Common myeloid progenitor, CD34-positive (primary cell): Measurements from ENCODE around the gene ZSWIM9.
"Not testable (repeated sequence)": the region's sequence is repeated elsewhere in the genome, so short reads cannot be mapped to it uniquely, and the experiment has no call there.

Experiments used
- CTCF ChIA-PET: fragments of 350-600 bp; sonication (Branson Sonifier 250); formaldehyde crosslinking; loops from one replicate; lab custom pipeline; 2021; ENCODE audit warnings: antibody characterized with exemption; lab: Charles Lee
- POLR2A ChIA-PET: fragments of 350-600 bp; sonication (Branson Sonifier 250); formaldehyde crosslinking; loops from one replicate; lab custom pipeline; 2021; ENCODE audit warnings: antibody characterized with exemption; lab: Charles Lee
- DNase-seq, 3 donors: peaks; one replicate each; pipeline versions ENCODE4 v3.0.0 to v3.0.0-alpha.2; 2013
- H3K27ac ChIP-seq, 2 experiments: 1 replicate in 1 of 2; 2 replicates in 1 of 2; pipeline ENCODE4 v1.7.0; 2013; ENCODE audit warnings: inconsistent platforms in 2 of 2, low read length in 2 of 2, mild to moderate bottlenecking in 2 of 2, low read depth in 1 of 2, moderate library complexity in 1 of 2; ENCODE audit not compliant: severe bottlenecking in 2 of 2, insufficient read depth in 1 of 2, poor library complexity in 1 of 2
- H3K27me3 ChIP-seq, 5 experiments: replicated peaks in 2 of 5; 1 replicate in 3 of 5; 2 replicates in 2 of 5; pipeline versions ENCODE4 v1.6.1 to v1.7.0; 2013; ENCODE audit warnings: low read length in 4 of 5, mild to moderate bottlenecking in 2 of 5, moderate library complexity in 2 of 5, inconsistent platforms in 1 of 5; ENCODE audit not compliant: insufficient read depth in 5 of 5, control insufficient read depth in 4 of 5
- H3K36me3 ChIP-seq, 4 experiments: 1 replicate in 2 of 4; 2 replicates in 2 of 4; pipeline versions ENCODE4 v1.6.1 to v1.7.0; 2013; ENCODE audit warnings: low read length in 3 of 4, control low read depth in 1 of 4, mild to moderate bottlenecking in 1 of 4; ENCODE audit not compliant: control insufficient read depth in 4 of 4, insufficient read depth in 4 of 4
- H3K4me1 ChIP-seq, 4 experiments: 1 replicate in 3 of 4; 2 replicates in 1 of 4; pipeline versions ENCODE4 v1.6.1 to v1.7.1; 2013; ENCODE audit warnings: low read length in 3 of 4, mild to moderate bottlenecking in 3 of 4, control low read depth in 1 of 4, inconsistent platforms in 1 of 4, moderate library complexity in 1 of 4; ENCODE audit not compliant: control insufficient read depth in 4 of 4, insufficient read depth in 4 of 4; ENCODE audit errors: control extremely low read depth in 1 of 4
- H3K4me3 ChIP-seq, 7 experiments: 1 replicate in 4 of 7; 2 replicates in 3 of 7; pipeline versions ENCODE4 v1.5.1 to v1.7.0; 2013; ENCODE audit warnings: mild to moderate bottlenecking in 7 of 7, low read length in 6 of 7, moderate library complexity in 6 of 7, inconsistent platforms in 2 of 7, low read depth in 2 of 7, control low read depth in 1 of 7; ENCODE audit not compliant: insufficient read depth in 4 of 7, control insufficient read depth in 1 of 7; ENCODE audit errors: extremely low read depth in 1 of 7
- H3K9me3 ChIP-seq, 5 experiments: 1 replicate in 4 of 5; 2 replicates in 1 of 5; pipeline versions ENCODE4 v1.6.1 to v1.7.1; 2013; ENCODE audit warnings: low read length in 4 of 5, mild to moderate bottlenecking in 2 of 5, inconsistent platforms in 1 of 5, low read depth in 1 of 5, moderate library complexity in 1 of 5; ENCODE audit not compliant: control insufficient read depth in 4 of 5, insufficient read depth in 2 of 5; ENCODE audit errors: control extremely low read depth in 1 of 5
- WGBS: methylation state at CpG from one replicate; pipeline ENCODE4 v1.1.5; 2013; ENCODE audit not compliant: insufficient coverage; 5-methylcytosine and 5-hydroxymethylcytosine counted together

The ZSWIM9 gene

DNA sequence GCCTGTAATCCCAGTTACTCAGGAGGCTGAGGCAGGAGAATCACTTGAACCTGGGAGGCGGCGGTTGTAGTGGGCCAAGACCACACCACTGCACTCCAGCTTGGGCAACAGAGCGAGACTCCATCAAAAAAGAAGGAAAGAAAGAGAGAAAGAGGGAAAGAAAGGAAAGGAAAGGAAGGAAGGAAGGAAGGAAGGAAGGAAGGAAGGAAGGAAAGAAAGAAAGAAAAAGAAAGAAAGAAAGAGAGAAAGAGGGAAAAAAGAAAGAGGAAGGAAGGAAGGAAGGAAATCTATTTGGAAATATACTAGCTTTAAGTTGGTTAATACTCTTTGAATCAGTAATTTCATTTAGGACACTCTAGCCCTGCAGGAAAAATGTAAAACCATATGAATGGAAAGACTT is 50.3 kb downstream of the ZSWIM9 start:
- H3K4me3 ChIP-seq, DNase-seq, POLR2A ChIA-PET, H3K27me3 ChIP-seq, H3K4me1 ChIP-seq, H3K9me3 ChIP-seq, CTCF ChIA-PET, H3K27ac ChIP-seq: not testable (repeated sequence)
- WGBS = no CpG with 5 or more reads among the region's 3 CpGs
- peaks cover 23 to 79% (median 44%) of the 10 kb centered on the region in 4 experiments for H3K36me3 ChIP-seq

DNA sequence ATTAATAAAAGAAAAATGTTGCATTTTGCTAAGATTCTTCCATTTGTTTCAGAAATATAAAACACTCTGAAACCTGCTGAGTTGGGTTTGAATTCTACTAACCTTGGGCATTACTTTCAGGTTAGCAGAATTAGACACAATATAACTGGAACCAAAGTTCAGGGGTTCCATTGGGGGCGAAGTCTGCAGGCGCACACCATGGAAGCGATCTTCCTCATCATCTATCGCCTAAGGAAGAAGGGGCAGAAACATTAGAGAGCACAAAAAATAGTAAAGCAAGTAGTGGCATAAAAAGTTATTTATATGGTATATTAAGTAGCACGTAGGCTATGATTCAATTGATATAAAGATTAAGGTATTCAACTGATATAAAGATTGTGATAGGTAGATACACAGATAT is 51.1 kb downstream of the ZSWIM9 start:
- no peak for DNase-seq
- WGBS = 100% methylated on average over 1 of the region's 5 CpGs

DNA sequence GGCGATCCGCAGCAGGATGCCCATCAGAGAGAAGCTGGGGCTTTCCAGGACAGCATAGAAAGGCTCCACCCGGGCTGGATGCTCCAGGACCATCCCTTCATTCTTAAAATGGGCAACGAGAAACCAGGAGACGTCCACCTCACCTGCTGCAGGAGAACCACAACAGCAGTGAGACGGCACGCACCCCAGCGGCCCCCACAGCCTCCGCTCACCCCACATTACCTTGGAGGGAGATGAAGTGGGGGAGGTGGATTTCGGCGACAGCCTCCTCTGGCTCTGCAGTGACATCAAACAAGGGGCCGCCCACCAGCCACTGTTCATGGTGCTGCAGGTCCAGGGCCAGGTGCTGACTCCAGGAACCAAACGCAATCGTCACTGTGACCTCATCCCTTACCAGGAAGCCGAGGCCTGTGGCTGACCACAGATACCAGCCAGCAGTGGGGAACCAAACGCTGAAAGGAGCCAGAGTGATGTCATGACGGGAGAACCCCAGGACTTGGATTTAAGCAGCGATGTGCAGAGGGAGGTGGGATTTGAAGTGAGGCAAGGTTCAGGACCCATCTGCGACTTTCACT is 60.2 kb downstream of the ZSWIM9 start:
- H3K27ac ChIP-seq = no peak overlapping the region
- H3K4me1 ChIP-seq = no peaks in the 10 kb centered on the region
- H3K27me3 ChIP-seq = no peaks in the 10 kb centered on the region
- no peak overlapping the region for H3K4me3 ChIP-seq
- DNase-seq = peak; percentile 38 to 66 (median 62)
- 74% methylated on average over 11 of the region's 19 CpGs for WGBS
- ChIA-PET CTCF (interaction anchor here (1.0 kb wide), 1 partner anchor 9 kb away, joined by 3 read pairs; no protein-coding TSS in a partner anchor), POLR2A (no interaction called here)
- H3K9me3 ChIP-seq = peaks cover 0 to 2% (median 0%) of the 10 kb centered on the region in 5 experiments
- H3K36me3 ChIP-seq = peaks cover 30 to 93% (median 71%) of the 10 kb centered on the region in 4 experiments

More for the DNA sequence above, 51.1 kb downstream of the ZSWIM9 start:
- no peaks in the 10 kb centered on the region for H3K27me3 ChIP-seq
- CTCF ChIA-PET = no interaction called here
- H3K4me1 ChIP-seq = no peaks in the 10 kb centered on the region
- H3K4me3 ChIP-seq = no peak overlapping the region
- no peak overlapping the region for H3K27ac ChIP-seq
- peaks cover 20 to 79% (median 41%) of the 10 kb centered on the region in 4 experiments for H3K36me3 ChIP-seq
- no peaks in the 10 kb centered on the region for H3K9me3 ChIP-seq
- POLR2A ChIA-PET = no interaction called here

DNA sequence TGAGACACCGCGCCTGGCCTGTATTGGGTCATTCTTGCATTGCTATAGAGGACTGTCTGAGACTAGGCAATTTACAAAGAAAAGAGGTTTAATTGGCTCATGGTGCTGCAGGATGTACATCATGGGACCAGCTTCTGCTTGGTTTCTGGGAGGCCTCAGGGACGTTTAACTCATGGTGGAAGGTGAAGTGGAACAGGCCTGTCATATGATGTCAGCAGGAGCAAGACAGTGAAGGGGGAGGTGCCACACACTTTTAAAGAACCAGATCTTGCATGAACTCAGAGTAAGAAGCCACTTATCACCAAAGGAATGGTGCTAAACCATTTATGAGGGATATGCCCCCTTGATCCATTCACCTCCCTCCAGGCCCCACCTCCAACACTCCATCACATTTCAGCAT is 66.6 kb downstream of the ZSWIM9 start:
- H3K27ac ChIP-seq = no peak overlapping the region
- WGBS = 85% methylated on average over 3 of the region's 3 CpGs
- CTCF ChIA-PET = no interaction called here
- POLR2A ChIA-PET = no interaction called here
- H3K27me3 ChIP-seq = no peaks in the 10 kb centered on the region
- H3K36me3 ChIP-seq = peaks cover 21 to 75% (median 58%) of the 10 kb centered on the region in 4 experiments
- peaks cover 0 to 3% (median 0%) of the 10 kb centered on the region in 4 experiments for H3K4me1 ChIP-seq
- no peak overlapping the region for H3K4me3 ChIP-seq
- DNase-seq = no peak
- peaks cover 0 to 2% (median 0%) of the 10 kb centered on the region in 5 experiments for H3K9me3 ChIP-seq

DNA sequence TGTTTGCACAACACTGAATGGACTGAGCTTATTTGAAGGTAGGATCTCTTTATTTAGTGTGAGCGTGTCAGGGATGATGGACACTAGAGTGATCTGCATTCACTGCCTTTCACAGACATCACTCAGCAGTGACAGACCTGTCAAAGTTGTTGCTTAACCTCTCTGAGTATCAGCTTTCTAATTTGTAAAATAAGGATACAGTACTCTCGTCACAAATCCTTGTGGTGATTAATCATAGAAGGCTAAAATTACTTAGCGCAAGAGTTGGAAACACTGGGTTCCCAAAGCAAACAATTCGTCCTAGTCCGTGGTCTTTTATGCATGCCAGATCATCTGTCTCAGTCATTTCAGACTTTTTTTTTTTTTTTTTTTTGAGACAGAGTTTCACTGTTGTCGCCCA is 68.6 kb downstream of the ZSWIM9 start:
- Histone ChIP-seq H3K4me1 (peaks cover 0 to 3% (median under 1%) of the 10 kb centered on the region in 4 experiments), H3K27me3 (no peaks in the 10 kb centered on the region), H3K4me3 (no peak overlapping the region), H3K27ac (no peak overlapping the region), H3K9me3 (peaks cover 0 to 2% (median 0%) of the 10 kb centered on the region in 5 experiments), H3K36me3 (peaks cover 16 to 62% (median 45%) of the 10 kb centered on the region in 4 experiments)
- ChIA-PET POLR2A (no interaction called here), CTCF (interaction anchor here (0.9 to 1.4 kb wide), 5 partner anchors 8 to 45 kb away, joined by 3 to 5 read pairs (median 4); no protein-coding TSS in a partner anchor)
- no peak for DNase-seq
- WGBS = 94% methylated on average over 5 of the region's 6 CpGs

DNA sequence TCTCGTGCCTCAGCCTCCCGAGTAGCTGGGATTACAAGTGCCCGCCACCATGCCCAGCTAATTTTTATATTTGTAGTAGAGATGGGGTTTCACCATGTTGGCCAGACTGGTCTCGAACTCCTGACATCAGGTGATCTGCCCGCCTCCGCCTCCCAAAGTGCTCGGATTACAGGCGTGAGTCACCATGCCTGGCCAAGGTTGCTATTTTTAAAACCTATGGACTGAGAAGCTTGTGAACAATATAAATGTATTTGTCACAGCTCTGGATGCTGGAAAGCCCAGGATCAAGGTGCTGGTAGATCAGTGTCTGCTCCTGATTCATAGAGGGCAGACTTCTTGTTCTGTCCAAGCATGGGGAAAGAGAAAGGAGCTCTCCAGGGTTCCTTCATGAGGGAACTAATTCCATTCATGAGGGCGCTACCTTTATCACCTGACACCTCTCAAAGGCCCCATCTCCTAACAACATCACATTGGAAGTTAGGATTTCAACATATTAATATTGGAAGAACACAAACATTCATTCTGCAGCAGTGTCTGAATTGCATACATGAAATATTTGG is 69.2 kb downstream of the ZSWIM9 start:
- no peak for DNase-seq
- CTCF ChIA-PET = interaction anchor here (0.9 to 1.4 kb wide), 5 partner anchors 9 to 45 kb away, joined by 3 to 5 read pairs (median 4); no protein-coding TSS in a partner anchor
- H3K36me3 ChIP-seq = peaks cover 16 to 57% (median 42%) of the 10 kb centered on the region in 4 experiments
- H3K9me3 ChIP-seq = peaks cover 0 to 2% (median 0%) of the 10 kb centered on the region in 5 experiments
- WGBS = 95% methylated on average over 4 of the region's 9 CpGs
- H3K4me3 ChIP-seq = no peak overlapping the region
- no peak overlapping the region for H3K27ac ChIP-seq
- no peaks in the 10 kb centered on the region for H3K27me3 ChIP-seq
- H3K4me1 ChIP-seq = peaks cover 3 to 9% (median 5%) of the 10 kb centered on the region in 4 experiments
- POLR2A ChIA-PET = no interaction called here

DNA sequence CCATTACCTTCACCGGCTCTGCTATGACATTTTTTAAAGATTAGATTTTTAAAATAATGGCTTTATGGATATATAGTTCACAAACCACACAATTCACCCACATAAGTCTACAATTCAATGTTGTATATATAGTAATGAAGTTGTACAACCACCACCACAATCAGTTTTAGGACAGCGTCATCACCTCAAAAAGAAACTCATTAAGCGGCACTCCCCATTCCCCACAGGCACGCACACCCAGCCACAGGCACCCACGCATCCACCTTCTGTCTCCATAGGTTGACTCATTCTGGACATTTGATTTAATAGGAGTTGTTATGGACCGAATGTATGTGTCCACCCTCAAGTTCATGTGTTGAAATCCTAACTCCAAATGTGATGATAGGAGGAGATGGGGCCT is 71.3 kb downstream of the ZSWIM9 start:
- Histone ChIP-seq H3K4me1 (peaks cover 10 to 27% (median 15%) of the 10 kb centered on the region in 4 experiments), H3K36me3 (peaks cover 9 to 54% (median 36%) of the 10 kb centered on the region in 4 experiments)
- POLR2A ChIA-PET, H3K4me3 ChIP-seq, H3K9me3 ChIP-seq, CTCF ChIA-PET, H3K27ac ChIP-seq, DNase-seq, H3K27me3 ChIP-seq: not testable (repeated sequence)
- 100% methylated on average over 1 of the region's 6 CpGs for WGBS
